ENCODE results near the gene LMAN2.

DNA sequence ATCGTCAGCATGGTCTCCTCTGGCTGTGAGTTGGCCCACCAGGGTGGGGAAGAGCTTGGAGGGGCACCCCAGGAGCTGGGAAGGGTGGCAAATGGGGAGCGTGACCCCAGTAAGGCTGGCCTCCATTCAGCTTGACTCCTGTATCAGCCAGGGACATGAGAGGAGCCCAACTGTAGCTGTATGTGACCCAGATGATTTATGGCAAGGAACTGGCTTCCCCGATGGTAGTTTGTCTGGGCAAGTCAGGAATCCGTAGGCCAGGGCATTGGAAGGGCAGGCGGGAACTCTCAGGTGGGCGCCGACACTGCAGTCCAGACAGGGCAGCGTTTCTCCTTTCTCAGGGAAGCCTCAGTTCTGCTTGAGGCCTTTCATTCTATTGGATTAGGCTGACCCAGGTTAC lies 35.1 kb upstream of the LMAN2 start:
- no peak for TF ChIP-seq POLR2A (IDR thresholded peaks at IDR 0.05)
- TF ChIP-seq, protein P1, sequence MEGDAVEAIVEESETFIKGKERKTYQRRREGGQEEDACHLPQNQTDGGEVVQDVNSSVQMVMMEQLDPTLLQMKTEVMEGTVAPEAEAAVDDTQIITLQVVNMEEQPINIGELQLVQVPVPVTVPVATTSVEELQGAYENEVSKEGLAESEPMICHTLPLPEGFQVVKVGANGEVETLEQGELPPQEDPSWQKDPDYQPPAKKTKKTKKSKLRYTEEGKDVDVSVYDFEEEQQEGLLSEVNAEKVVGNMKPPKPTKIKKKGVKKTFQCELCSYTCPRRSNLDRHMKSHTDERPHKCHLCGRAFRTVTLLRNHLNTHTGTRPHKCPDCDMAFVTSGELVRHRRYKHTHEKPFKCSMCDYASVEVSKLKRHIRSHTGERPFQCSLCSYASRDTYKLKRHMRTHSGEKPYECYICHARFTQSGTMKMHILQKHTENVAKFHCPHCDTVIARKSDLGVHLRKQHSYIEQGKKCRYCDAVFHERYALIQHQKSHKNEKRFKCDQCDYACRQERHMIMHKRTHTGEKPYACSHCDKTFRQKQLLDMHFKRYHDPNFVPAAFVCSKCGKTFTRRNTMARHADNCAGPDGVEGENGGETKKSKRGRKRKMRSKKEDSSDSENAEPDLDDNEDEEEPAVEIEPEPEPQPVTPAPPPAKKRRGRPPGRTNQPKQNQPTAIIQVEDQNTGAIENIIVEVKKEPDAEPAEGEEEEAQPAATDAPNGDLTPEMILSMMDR (IDR thresholded peaks at IDR 0.05 in 8 of 11, conservative IDR thresholded peaks at IDR 0.05 in 3 of 11): no peak
